HL-60 (cell line): ENCODE measurements around the gene ACTG1.

Experiments
- CTCF ChIP-seq: IDR thresholded peaks from one replicate; pipeline ENCODE4 v1.5.1; 2011; ENCODE audit warnings: low read length, control low read depth, inconsistent platforms; ENCODE audit not compliant: insufficient read depth
- POLR2AphosphoS5 ChIP-seq: IDR thresholded peaks from 2 replicates; pipeline ENCODE4 v1.6.1; 2012; ENCODE audit warnings: low read depth

DNA sequence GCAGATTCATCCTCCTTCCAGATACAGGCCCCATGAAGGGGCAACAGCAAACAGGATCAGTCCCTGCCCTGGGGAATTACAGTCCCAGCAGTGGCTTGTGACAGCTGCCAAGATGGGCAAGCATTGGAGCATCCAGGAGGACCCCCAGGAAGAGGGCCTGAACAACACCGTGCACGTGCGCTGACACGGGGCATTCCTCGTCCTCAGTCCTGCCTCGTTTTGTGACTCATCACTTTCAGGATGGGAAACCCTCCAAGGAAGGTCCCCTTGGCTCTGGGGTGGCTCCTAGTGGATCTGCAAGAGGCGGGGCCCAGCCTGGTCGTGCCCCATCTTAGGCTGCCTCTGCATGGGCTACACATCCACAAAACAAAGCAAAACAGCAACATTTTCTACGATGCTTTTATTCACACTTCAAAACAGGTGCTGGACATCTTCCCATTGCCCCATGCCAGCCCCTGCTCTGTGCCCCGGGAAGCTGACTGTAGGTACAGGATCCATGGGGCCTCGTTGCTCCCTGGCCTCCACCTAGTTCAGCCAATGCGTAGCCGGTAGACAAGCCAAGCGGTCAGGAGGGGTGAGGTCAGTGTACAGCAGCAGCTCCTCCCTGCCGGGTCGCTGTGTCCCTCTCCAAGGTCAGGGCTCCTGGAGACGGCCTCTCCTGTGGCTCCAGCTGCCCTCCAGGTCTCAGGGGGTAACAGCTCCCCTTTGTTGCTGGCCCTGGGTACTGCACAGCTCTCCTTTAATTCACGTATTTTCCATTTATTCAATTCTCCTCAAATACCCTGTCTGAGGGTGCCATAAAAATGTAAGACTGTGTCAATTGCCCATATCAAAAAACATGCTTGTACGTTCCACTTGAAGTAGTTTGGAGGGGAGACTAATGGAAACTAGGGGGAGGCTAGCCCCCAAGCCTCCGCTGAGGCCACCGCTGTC lies 32.2 kb downstream of the ACTG1 start:
- TF ChIP-seq CTCF (no peak), POLR2AphosphoS5 (no peak)
